SK-N-MC (cell line): Measurements from ENCODE around the gene IPO13.

Experiments used
- EZH2 ChIP-seq: fragments of 200-600 bp; sonication (generic); IDR thresholded peaks from one replicate; pipeline ENCODE4 v1.6.1; 2017; ENCODE audit warnings: antibody characterized with exemption
- POLR2AphosphoS5 ChIP-seq: IDR thresholded peaks from 2 replicates; pipeline ENCODE4 v1.6.1; 2012; ENCODE audit warnings: mild to moderate bottlenecking, low read depth, low read length, borderline replicate concordance

DNA sequence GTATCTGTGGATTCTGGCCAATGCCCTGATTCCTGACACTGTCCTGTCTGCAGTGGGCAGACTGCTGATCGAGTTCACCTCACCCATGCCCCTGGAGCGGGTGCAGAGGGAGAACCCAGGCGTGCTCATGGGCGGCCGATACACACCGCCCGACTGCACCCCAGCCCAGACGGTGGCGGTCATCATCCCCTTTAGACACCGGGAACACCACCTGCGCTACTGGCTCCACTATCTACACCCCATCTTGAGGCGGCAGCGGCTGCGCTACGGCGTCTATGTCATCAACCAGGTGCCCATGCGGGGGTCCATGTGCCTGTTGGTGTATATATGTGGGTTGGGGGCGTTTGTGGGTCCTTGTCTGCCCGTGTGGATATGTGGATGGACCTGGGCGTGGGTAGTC lies 34.9 kb downstream of the IPO13 start:
- no peak for TF ChIP-seq EZH2
- no peak for TF ChIP-seq POLR2AphosphoS5
